Measurements from ENCODE around the gene TRAPPC3. TPM values are rescaled to one million over a fixed set of nuclear protein-coding genes. Genes with fewer than 3 reads are reported as not detected.

TRAPPC3 gene
- total and polyA plus RNA-seq, 2 experiments from 2014 or later = 45.6 to 55.9 TPM

DNA sequence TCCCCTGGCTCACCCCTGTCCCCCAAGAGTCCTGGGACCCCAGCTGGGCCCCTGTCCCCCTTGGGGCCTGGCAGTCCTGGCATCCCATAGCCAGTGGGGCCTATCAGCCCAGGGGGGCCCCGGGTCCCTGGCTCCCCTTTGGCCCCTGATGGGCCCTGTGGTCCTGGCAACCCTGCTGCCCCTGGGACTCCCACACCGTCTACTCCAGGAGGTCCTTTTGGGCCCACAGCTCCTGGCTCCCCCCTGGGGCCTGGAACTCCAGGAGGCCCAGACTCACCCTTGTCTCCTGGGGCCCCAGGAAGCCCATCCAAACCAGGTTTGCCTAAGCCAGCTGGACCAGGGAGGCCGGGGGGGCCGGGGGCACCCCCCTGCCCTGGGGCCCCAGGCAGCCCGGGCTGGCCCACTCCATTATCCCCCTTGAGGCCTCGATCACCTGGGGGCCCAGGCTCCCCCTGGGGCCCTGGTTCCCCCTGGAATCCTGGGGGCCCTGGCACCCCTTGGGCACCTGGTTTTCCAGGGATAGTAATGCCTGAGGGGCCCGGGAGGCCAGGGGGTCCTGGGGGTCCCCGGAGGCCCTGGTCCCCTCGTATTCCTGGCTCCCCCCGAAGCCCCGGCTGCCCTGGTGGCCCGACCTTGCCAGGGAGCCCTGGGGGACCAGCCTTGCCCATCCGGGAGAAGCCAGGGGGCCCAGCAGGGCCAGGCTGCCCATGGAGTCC lies 50.5 kb downstream of the TRAPPC3 start:
- no peak overlapping the region for H3K4me3 ChIP-seq
- no peak overlapping the region for H3K4me3 Mint-ChIP-seq
- peaks cover 6% of the 10 kb centered on the region for H3K4me1 ChIP-seq (ENCODE audit: insufficient read depth)
- peaks cover 17% of the 10 kb centered on the region for H3K4me1 Mint-ChIP-seq
- H3K79me2 ChIP-seq (replicated peaks; ENCODE audit: insufficient read depth) = no peaks in the 10 kb centered on the region
- no peaks in the 10 kb centered on the region; the same call in 2 of the 3 replicates for H3K9me3 Mint-ChIP-seq
- DNase-seq (ENCODE audit: low spot score) = no peak
- H3K27me3 ChIP-seq (ENCODE audit: insufficient read depth) = no peaks in the 10 kb centered on the region
- no peaks in the 10 kb centered on the region for H4K20me1 ChIP-seq (replicated peaks; ENCODE audit: insufficient read depth)
- peaks cover 3% of the 10 kb centered on the region for H3K27me3 Mint-ChIP-seq (ENCODE audit: insufficient read depth, low read depth, poor library complexity)
- no peak overlapping the region for H3K27ac Mint-ChIP-seq
- no peak overlapping the region for H3K4me2 ChIP-seq
- no peak overlapping the region for H3K27ac ChIP-seq (ENCODE audit: low read depth)
- peaks cover 9% of the 10 kb centered on the region; the same call in 2 of the 3 replicates for H3K36me3 Mint-ChIP-seq (ENCODE audit: low read depth)
- no peak for ATAC-seq
- H3F3A ChIP-seq (replicated peaks; ENCODE audit: low read depth) = 0 out of 2 replicates have a peak, but pooled peaks cover 16% of the 10 kb centered on the region
- peaks cover 3% of the 10 kb centered on the region; the same call in 1 of the 2 replicates for H3K36me3 ChIP-seq (ENCODE audit: insufficient read depth)
- H2AFZ ChIP-seq = no peak overlapping the region
- no peaks in the 10 kb centered on the region for H3K9me2 ChIP-seq (ENCODE audit: insufficient read depth)
- TF ChIP-seq CREB1 (CRISPR knock-in tag; IDR thresholded peaks at IDR 0.05; ENCODE audit: low read depth) (no peak), ZNF114 (CRISPR knock-in tag; IDR thresholded peaks at IDR 0.05) (no peak)

- ATAC-seq = no peak
- H3K36me3 ChIP-seq (ENCODE audit: insufficient read depth) = peaks cover 7% of the 10 kb centered on the region; the same call in 1 of the 2 replicates
Measured at GRCh38 chr1:36097693-36098585, 51.3 kb downstream of the TRAPPC3 start.

More at GRCh38 chr1:36097693-36098585, 51.3 kb downstream of the TRAPPC3 start:
- peaks cover 3% of the 10 kb centered on the region for H3K27me3 Mint-ChIP-seq (ENCODE audit: insufficient read depth, low read depth, poor library complexity)
- Histone ChIP-seq H3K27me3 (ENCODE audit: insufficient read depth) (no peaks in the 10 kb centered on the region), H3K9me2 (ENCODE audit: insufficient read depth) (no peaks in the 10 kb centered on the region), H4K20me1 (replicated peaks; ENCODE audit: insufficient read depth) (no peaks in the 10 kb centered on the region), H3K27ac (ENCODE audit: low read depth) (no peak overlapping the region), H3K4me1 (ENCODE audit: insufficient read depth) (peaks cover 6% of the 10 kb centered on the region), H3F3A (replicated peaks; ENCODE audit: low read depth) (0 out of 2 replicates have a peak, but pooled peaks cover 16% of the 10 kb centered on the region), H2AFZ (peak overlapping the region; percentile 84; the same call in 1 of the 2 replicates), H3K4me3 (no peak overlapping the region), H3K4me2 (no peak overlapping the region), H3K79me2 (replicated peaks; ENCODE audit: insufficient read depth) (no peaks in the 10 kb centered on the region)
- peak overlapping the region; percentile 81 for H3K27ac Mint-ChIP-seq
- no peak for TF ChIP-seq ZNF114 (CRISPR knock-in tag; IDR thresholded peaks at IDR 0.05)
- TF ChIP-seq, protein P1, sequence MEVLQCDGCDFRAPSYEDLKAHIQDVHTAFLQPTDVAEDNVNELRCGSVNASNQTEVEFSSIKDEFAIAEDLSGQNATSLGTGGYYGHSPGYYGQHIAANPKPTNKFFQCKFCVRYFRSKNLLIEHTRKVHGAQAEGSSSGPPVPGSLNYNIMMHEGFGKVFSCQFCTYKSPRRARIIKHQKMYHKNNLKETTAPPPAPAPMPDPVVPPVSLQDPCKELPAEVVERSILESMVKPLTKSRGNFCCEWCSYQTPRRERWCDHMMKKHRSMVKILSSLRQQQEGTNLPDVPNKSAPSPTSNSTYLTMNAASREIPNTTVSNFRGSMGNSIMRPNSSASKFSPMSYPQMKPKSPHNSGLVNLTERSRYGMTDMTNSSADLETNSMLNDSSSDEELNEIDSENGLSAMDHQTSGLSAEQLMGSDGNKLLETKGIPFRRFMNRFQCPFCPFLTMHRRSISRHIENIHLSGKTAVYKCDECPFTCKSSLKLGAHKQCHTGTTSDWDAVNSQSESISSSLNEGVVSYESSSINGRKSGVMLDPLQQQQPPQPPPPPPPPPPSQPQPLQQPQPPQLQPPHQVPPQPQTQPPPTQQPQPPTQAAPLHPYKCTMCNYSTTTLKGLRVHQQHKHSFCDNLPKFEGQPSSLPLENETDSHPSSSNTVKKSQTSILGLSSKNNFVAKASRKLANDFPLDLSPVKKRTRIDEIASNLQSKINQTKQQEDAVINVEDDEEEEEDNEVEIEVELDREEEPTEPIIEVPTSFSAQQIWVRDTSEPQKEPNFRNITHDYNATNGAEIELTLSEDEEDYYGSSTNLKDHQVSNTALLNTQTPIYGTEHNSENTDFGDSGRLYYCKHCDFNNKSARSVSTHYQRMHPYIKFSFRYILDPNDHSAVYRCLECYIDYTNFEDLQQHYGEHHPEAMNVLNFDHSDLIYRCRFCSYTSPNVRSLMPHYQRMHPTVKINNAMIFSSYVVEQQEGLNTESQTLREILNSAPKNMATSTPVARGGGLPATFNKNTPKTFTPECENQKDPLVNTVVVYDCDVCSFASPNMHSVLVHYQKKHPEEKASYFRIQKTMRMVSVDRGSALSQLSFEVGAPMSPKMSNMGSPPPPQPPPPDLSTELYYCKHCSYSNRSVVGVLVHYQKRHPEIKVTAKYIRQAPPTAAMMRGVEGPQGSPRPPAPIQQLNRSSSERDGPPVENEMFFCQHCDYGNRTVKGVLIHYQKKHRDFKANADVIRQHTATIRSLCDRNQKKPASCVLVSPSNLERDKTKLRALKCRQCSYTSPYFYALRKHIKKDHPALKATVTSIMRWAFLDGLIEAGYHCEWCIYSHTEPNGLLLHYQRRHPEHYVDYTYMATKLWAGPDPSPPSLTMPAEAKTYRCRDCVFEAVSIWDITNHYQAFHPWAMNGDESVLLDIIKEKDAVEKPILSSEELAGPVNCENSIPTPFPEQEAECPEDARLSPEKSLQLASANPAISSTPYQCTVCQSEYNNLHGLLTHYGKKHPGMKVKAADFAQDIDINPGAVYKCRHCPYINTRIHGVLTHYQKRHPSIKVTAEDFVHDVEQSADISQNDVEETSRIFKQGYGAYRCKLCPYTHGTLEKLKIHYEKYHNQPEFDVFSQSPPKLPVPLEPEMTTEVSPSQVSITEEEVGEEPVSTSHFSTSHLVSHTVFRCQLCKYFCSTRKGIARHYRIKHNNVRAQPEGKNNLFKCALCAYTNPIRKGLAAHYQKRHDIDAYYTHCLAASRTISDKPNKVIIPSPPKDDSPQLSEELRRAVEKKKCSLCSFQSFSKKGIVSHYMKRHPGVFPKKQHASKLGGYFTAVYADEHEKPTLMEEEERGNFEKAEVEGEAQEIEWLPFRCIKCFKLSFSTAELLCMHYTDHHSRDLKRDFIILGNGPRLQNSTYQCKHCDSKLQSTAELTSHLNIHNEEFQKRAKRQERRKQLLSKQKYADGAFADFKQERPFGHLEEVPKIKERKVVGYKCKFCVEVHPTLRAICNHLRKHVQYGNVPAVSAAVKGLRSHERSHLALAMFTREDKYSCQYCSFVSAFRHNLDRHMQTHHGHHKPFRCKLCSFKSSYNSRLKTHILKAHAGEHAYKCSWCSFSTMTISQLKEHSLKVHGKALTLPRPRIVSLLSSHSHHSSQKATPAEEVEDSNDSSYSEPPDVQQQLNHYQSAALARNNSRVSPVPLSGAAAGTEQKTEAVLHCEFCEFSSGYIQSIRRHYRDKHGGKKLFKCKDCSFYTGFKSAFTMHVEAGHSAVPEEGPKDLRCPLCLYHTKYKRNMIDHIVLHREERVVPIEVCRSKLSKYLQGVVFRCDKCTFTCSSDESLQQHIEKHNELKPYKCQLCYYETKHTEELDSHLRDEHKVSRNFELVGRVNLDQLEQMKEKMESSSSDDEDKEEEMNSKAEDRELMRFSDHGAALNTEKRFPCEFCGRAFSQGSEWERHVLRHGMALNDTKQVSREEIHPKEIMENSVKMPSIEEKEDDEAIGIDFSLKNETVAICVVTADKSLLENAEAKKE (CRISPR knock-in tag; IDR thresholded peaks at IDR 0.05) = no peak
- TF ChIP-seq REST (IDR thresholded peaks at IDR 0.05; ENCODE audit: unreplicated experiment) = no peak
- peaks cover 17% of the 10 kb centered on the region for H3K36me3 Mint-ChIP-seq (ENCODE audit: low read depth)
- H3K4me3 Mint-ChIP-seq = no peak overlapping the region; the same call in 2 of the 3 replicates
- no peak for DNase-seq (ENCODE audit: low spot score)
- H3K4me1 Mint-ChIP-seq = peaks cover 17% of the 10 kb centered on the region
- H3K9me3 Mint-ChIP-seq = no peaks in the 10 kb centered on the region; the same call in 2 of the 3 replicates
